HG02885 (cell line): ENCODE results near the gene ASCC3.

ENCODE experiments used
- ATAC-seq: cut with Tn5 transposase; IDR thresholded peaks from one replicate; pipeline ENCODE4 v1.9.1; 2021; ENCODE audit warnings: mild to moderate bottlenecking; ENCODE audit not compliant: unreplicated experiment, poor library complexity

The ASCC3 gene

GRCh38 chr6:100460650-100461204 is 420.4 kb downstream of the ASCC3 start:
- ATAC-seq = no peak

- no peak for ATAC-seq
Measured at GRCh38 chr6:100459592-100460184, 421.4 kb downstream of the ASCC3 start.

GRCh38 chr6:100458841-100459591 is 422.1 kb downstream of the ASCC3 start:
- no peak for ATAC-seq
